ENCODE data around the gene CD1D.
A peak's percentile ranks its signal among the peaks of the same experiment; 100 is the strongest.
"Not testable (repeated sequence)": the region's sequence is repeated elsewhere in the genome, so short reads cannot be mapped to it uniquely, and the experiment has no call there.

The CD1D gene

GRCh38 chr1:158176849-158177699 lies 3.6 kb upstream of the CD1D start:
- peak; percentile 18 for DNase-seq

- peak; percentile 66 for DNase-seq
Observed at GRCh38 chr1:158177700-158178450, 2.8 kb upstream of the CD1D start.

GRCh38 chr1:158179301-158180041 lies 1.2 kb upstream of the CD1D start:
- DNase-seq, result no peak

- DNase-seq, result no peak
Observed at GRCh38 chr1:158181577-158181922, 855 bp downstream of the CD1D start.

GRCh38 chr1:158185770-158186169 lies 5.1 kb downstream of the CD1D start:
- no peak for DNase-seq

- no peak for DNase-seq
Observed at GRCh38 chr1:158186180-158186579, 5.5 kb downstream of the CD1D start.

GRCh38 chr1:158188611-158189010 lies 7.9 kb downstream of the CD1D start:
- no peak for DNase-seq

DNA sequence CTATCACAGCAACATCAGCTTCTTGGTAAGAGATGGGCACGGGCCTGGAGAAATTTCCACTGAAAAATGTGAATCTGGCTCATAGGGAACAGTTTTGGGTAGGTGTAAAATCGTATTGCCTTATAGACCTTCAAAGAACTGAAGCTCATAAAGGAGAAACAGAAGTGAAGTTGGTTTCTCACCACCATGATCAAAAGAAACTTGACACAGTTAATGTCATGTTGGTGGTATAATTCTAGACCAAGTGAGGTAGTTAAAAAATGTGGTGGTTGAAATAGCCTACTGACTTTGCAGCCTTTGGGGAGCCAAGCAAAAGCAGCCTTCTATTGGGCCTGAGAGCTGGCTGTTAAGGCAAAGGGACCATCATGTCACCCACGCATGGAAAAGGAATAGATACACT lies 8.9 kb downstream of the CD1D start:
- no peak for DNase-seq

DNA sequence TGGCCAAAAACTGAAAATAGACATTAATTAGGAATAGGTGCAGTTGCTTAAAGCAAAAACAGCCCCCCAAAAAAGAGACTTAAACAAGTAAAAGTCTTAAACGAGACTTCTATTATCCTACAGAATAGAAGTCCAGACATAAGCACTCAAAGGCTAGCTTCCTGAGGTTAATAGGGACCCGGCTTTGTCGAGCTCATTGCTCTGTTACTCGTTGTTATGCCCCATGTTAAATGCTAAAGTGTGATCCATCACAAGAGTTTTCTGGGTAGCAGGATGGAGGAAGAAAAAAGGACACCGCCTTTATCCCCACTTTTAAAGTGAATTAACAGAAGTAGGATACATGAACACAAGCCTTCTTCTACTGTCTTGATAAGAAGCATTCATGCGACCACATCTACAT lies 10.6 kb downstream of the CD1D start:
- DNase-seq, result no peak

DNA sequence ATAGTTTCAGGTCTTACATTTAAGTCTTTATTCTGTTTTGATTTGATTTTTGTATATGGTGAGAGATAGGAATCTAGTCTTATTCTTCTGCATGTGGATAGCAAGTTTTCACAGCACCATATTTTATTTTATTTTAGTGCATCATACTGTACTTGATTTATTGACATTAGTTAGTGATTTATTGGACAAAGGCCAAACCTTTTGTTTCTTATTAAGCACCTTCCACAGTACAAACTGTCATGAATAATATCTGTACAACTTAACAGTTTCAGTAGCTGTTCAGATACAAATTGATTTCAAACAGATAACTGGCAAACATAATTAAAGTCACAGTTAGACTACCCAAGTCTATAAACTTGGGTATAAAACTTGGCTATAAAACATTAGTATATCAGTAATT lies 15.8 kb downstream of the CD1D start:
- no peak for DNase-seq

DNA sequence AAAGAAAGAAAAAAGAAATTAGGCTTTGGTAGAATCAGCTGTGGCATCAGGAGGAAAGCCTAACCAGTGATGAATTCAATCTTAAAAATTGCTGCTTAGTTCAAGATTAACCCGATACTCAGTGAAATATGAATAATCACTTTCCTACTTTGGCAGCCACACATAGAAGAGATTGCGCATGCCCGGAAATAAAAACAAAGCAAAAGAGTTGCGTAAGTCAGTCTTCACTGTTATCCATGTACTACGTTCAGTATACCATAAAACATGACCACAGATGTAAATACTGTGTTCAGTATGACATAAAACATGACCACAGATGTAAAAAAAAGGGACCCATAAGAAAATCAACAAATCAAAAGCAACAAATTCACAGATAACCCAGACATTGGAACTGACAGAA lies 19.2 kb downstream of the CD1D start:
- no peak for DNase-seq

- DNase-seq, result no peak
Observed at GRCh38 chr1:158200527-158200926, 19.8 kb downstream of the CD1D start.

DNA sequence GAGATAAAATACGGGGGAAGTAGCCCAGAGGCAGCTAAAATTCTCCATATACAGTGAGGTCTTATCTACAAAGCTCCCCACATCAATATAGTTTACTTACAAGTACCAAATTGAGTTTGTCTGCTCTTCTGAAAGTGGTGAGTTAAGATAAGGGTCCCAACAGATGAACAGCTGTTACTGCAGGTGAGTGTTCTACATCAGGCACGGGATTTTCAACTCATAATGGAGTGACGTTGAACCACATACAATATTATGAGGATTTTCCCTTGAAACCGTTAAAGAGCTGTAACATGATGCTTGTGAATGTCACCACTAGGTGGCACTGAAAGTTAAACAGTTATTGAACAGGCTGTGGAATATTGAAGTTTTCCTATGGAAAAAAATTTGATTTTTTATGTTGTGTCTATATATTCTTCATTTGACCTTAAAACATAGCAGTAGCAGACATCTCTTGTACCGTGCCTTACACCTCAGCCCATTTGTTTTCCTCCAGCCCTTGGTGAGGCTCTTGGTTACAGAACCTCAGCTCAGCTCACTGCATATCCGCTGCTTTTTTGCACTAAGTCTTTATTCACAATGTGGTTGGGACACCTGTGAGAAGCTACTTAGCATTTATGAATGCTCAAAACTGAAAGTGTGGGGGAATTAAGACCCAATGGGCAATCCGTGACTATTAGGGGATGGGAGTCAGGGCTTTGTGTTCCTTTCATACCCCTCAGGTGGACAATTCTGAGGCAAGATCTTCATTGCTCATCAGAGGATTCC lies 23.2 kb downstream of the CD1D start:
- DNase-seq, result peak; percentile 79

DNA sequence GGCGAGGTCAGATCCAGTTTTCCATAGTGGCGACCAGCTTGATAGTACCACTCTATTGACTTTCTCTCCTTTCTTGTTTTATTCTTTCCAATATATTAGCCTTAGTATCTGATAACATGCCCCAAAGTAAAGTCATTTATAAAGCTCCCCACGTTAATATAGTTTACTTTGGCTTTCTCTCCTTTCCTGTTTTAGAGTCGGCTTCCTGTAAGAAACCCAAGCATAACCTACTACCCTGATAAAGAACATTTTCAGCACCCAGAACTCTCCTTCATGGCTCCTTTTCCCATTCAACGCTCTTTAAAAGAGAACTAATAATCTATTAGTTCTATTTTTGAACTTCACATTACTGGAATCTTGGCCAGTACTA lies 23.7 kb downstream of the CD1D start:
- DNase-seq, result no peak

GRCh38 chr1:158208586-158209116 lies 28.0 kb downstream of the CD1D start:
- no peak for DNase-seq

GRCh38 chr1:158212320-158212719 lies 31.6 kb downstream of the CD1D start:
- no peak for DNase-seq

DNA sequence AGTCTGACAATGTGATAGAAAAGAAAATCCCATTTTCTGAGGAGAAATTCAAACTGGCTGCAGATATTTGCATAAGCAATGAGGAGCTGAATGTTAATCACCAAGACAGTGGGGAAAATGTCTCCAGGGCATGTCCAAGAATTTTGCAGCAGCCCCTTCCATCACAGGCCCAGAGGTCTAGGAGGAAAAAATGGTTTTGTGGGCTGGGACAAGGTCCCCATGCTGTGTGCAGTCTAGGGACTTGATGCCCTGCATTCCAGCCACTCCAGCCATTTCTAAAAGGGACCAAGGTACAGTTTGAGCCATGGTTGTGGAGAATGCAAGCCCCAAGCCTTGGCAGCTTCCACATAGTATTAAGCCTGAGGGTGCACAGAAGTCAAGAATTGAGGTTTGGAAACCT lies 42.8 kb downstream of the CD1D start:
- not testable (repeated sequence) for DNase-seq

- DNase-seq, result peak; percentile 70
Observed at GRCh38 chr1:158227904-158228623, 47.4 kb downstream of the CD1D start.

Measured in NCI-H510A treated with DMSO at 0.1 percent for 48 hours (cell line).